Liver (tissue), 3 donors: ENCODE data around the gene TNFSF8.

Source experiments
- CTCF ChIP-seq: fragments of 150-350 bp; IDR thresholded peaks from 2 replicates; pipeline ENCODE4 v1.5.1; 2017; ENCODE audit warnings: improper control_type of control experiment, low read depth, low read length; ENCODE audit not compliant: missing input control
- EGR1 ChIP-seq, 2 donors: IDR thresholded peaks; 2 replicates each; pipeline ENCODE4 v1.6.1; 2016 to 2018; ENCODE audit warnings: antibody characterized with exemption in 2 of 2, low read depth in 2 of 2
- GABPA ChIP-seq, 2 donors: IDR thresholded peaks in 1 of 2; conservative IDR thresholded peaks in 1 of 2; 2 replicates each; pipeline ENCODE4 v1.6.1; 2016; ENCODE audit warnings: antibody characterized with exemption in 2 of 2, mild to moderate bottlenecking in 1 of 2, moderate library complexity in 1 of 2
- HNF4A ChIP-seq, 2 donors: conservative IDR thresholded peaks; 2 replicates each; pipeline ENCODE4 v1.6.1; 2016; ENCODE audit warnings: antibody characterized with exemption in 2 of 2, mild to moderate bottlenecking in 2 of 2
- NR2F2 ChIP-seq: IDR thresholded peaks from 2 replicates; pipeline ENCODE4 v1.6.1; 2016; ENCODE audit warnings: antibody characterized with exemption
- REST ChIP-seq: IDR thresholded peaks from 2 replicates; pipeline ENCODE4 v1.6.1; 2016; ENCODE audit warnings: antibody characterized with exemption, mild to moderate bottlenecking
- SP1 ChIP-seq: IDR thresholded peaks from 2 replicates; pipeline ENCODE4 v1.6.1; 2018; ENCODE audit warnings: antibody characterized with exemption, mild to moderate bottlenecking
- TAF1 ChIP-seq: conservative IDR thresholded peaks from 2 replicates; pipeline ENCODE4 v1.6.1; 2016; ENCODE audit warnings: antibody characterized with exemption, mild to moderate bottlenecking
- YY1 ChIP-seq: IDR thresholded peaks from 2 replicates; pipeline ENCODE4 v1.6.1; 2016; ENCODE audit warnings: antibody characterized with exemption, mild to moderate bottlenecking
- donor health status: healthy.
- donor health status: healthy.

GRCh38 chr9:114913217-114913616, 17.2 kb downstream of the TNFSF8 start:
- TF ChIP-seq CTCF, result no peak
- TF ChIP-seq GABPA (IDR thresholded peaks at IDR 0.05 in 1 of 2, conservative IDR thresholded peaks at IDR 0.05 in 1 of 2), result no peak
- TF ChIP-seq SP1, result no peak
- no peak for TF ChIP-seq REST
- no peak for TF ChIP-seq HNF4A (conservative IDR thresholded peaks at IDR 0.05)
- no peak for TF ChIP-seq YY1
- no peak for TF ChIP-seq EGR1 (IDR thresholded peaks at IDR 0.05; ENCODE audit: low read depth in 2 of 2)
- no peak for TF ChIP-seq NR2F2
- no peak for TF ChIP-seq TAF1
